ENCODE measurements around the gene PIK3R3. TPM values are rescaled to one million over a fixed set of nuclear protein-coding genes. Genes with fewer than 3 reads are reported as not detected.

Gene PIK3R3
- total and polyA plus RNA-seq, 9 of the 15 experiments (the other 6 are each of a cell fraction or from before 2014, with no cell fraction given) = 1.4 to 7.7 (median 4.6) TPM

DNA sequence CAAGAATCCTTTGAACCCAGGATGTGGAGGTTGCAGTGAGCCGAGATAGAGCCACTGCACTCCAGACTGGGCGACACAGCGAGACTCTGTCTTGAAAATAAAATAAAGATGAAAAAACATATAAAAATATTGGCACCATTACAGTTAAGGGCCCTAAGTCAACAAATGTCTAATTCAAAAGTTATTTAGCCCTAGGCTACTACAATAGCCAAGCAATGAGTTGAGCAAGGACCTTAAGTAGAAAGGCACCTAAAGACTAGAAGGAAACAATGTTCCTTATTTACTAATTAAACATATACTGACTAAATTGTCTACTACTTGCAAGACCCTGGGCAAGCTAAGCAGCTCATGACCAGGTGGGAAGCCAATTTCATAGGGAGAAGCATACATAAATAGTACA, 4.1 kb downstream of the PIK3R3 start:
- no peak overlapping the region for H3K27ac ChIP-seq (ENCODE audit: extremely low read depth, low read depth, low read length)
- TF ChIP-seq NR3C1 (CRISPR knock-in tag; IDR thresholded peaks at IDR 0.05) (no peak), CBX8 (IDR thresholded peaks at IDR 0.05; ENCODE audit: borderline replicate concordance, extremely low read depth, low read depth, low read length, poor library complexity, severe bottlenecking) (no peak), RAD21 (CRISPR knock-in tag; conservative IDR thresholded peaks at IDR 0.05 in 1 of 2, IDR thresholded peaks at IDR 0.05 in 1 of 2) (no peak), MYNN (IDR thresholded peaks at IDR 0.05) (no peak), MYNN (CRISPR knock-in tag; IDR thresholded peaks at IDR 0.05) (no peak)
- TF ChIP-seq, protein P1, sequence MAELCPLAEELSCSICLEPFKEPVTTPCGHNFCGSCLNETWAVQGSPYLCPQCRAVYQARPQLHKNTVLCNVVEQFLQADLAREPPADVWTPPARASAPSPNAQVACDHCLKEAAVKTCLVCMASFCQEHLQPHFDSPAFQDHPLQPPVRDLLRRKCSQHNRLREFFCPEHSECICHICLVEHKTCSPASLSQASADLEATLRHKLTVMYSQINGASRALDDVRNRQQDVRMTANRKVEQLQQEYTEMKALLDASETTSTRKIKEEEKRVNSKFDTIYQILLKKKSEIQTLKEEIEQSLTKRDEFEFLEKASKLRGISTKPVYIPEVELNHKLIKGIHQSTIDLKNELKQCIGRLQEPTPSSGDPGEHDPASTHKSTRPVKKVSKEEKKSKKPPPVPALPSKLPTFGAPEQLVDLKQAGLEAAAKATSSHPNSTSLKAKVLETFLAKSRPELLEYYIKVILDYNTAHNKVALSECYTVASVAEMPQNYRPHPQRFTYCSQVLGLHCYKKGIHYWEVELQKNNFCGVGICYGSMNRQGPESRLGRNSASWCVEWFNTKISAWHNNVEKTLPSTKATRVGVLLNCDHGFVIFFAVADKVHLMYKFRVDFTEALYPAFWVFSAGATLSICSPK (IDR thresholded peaks at IDR 0.05; ENCODE audit: borderline replicate concordance) = no peak
- TF ChIP-seq, protein P2, sequence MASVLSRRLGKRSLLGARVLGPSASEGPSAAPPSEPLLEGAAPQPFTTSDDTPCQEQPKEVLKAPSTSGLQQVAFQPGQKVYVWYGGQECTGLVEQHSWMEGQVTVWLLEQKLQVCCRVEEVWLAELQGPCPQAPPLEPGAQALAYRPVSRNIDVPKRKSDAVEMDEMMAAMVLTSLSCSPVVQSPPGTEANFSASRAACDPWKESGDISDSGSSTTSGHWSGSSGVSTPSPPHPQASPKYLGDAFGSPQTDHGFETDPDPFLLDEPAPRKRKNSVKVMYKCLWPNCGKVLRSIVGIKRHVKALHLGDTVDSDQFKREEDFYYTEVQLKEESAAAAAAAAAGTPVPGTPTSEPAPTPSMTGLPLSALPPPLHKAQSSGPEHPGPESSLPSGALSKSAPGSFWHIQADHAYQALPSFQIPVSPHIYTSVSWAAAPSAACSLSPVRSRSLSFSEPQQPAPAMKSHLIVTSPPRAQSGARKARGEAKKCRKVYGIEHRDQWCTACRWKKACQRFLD (CRISPR knock-in tag; IDR thresholded peaks at IDR 0.05) = no peak
- CTCF ChIA-PET (ENCODE audit: low intra/inter-chr PET ratio) = no interaction called here
- in situ Hi-C loops (cut with MboI) (no loop called here), intact Hi-C loops (cut with micrococcal nuclease) (no loop called here)
- H3K4me1 ChIP-seq (replicated peaks in 1 of 2; ENCODE audit: control insufficient read depth in 2 of 2, insufficient read depth in 2 of 2, low read length in 2 of 2) = peaks cover 7 to 11% of the 10 kb centered on the region in 2 experiments; a peak in 4 of 5 replicates
- no peak overlapping the region for H3K9ac ChIP-seq (ENCODE audit: insufficient read depth in 1 of 2, low read depth in 2 of 2, low read length in 2 of 2)
- H3K9me3 ChIP-seq (replicated peaks; ENCODE audit: control insufficient read depth, insufficient read depth, low read depth, low read length) = no peaks in the 10 kb centered on the region; the same call in 1 of the 2 replicates
- H3K27me3 ChIP-seq (ENCODE audit: control insufficient read depth in 2 of 2, insufficient read depth in 2 of 2, low read length in 2 of 2) = no peaks in the 10 kb centered on the region
- no peaks in the 10 kb centered on the region for H3K9me1 ChIP-seq (ENCODE audit: control insufficient read depth, insufficient read depth, low read length)
- H3K36me3 ChIP-seq (ENCODE audit: control insufficient read depth, insufficient read depth, low read length) = no peaks in the 10 kb centered on the region
- no peaks in the 10 kb centered on the region for H4K20me1 ChIP-seq (replicated peaks; ENCODE audit: control insufficient read depth, insufficient read depth, low read length)
- POLR2A ChIA-PET = interaction anchor here (0.9 to 1.7 kb wide), 3 partner anchors 12 to 61 kb away, joined by 3 to 4 read pairs (median 3); no protein-coding TSS in a partner anchor
- 98% methylated on average over 3 of the region's 3 CpGs for WGBS (ENCODE audit: insufficient coverage, low coverage, missing lambda C conversion rate)
- H3K4me3 ChIP-seq = no peak overlapping the region
- no peak for ATAC-seq
- BruUV-seq (replicated peaks) = no TSS peak
- peaks cover 19% of the 10 kb centered on the region; the same call in 2 of the 3 replicates for H3K79me2 ChIP-seq (ENCODE audit: control insufficient read depth, insufficient read depth, low read length)
- no peak for FAIRE-seq
- DNase-seq (ENCODE audit: extremely low read depth in 1 of 4, low spot score in 3 of 4) = no peak
- no peak overlapping the region for H2AFZ ChIP-seq (ENCODE audit: low read depth, low read length)
- no peak overlapping the region for H3K4me2 ChIP-seq (ENCODE audit: insufficient read depth, low read length)

All from K562 (cell line).